ENCODE data around the gene GMDS.

DNA sequence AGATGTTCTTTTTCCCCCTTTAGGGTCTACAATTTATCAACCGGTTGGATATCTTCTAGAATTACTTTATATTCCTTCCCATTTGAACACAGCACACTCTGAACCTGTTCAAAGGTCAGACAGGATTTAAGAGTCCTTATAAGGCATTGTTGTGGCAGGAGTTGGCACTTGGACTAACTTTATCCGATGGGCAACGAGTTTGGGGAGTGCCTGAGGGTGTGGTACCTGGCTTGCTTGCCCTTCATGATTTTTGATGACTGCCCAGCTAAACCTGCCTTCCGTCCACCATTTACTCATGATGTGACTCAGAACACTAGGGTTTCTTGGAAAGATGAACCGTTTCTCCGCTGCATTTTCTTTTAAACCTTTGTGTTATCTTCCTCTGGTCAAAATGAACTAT lies 350.5 kb downstream of the GMDS start:
- TF ChIP-seq, protein P1, sequence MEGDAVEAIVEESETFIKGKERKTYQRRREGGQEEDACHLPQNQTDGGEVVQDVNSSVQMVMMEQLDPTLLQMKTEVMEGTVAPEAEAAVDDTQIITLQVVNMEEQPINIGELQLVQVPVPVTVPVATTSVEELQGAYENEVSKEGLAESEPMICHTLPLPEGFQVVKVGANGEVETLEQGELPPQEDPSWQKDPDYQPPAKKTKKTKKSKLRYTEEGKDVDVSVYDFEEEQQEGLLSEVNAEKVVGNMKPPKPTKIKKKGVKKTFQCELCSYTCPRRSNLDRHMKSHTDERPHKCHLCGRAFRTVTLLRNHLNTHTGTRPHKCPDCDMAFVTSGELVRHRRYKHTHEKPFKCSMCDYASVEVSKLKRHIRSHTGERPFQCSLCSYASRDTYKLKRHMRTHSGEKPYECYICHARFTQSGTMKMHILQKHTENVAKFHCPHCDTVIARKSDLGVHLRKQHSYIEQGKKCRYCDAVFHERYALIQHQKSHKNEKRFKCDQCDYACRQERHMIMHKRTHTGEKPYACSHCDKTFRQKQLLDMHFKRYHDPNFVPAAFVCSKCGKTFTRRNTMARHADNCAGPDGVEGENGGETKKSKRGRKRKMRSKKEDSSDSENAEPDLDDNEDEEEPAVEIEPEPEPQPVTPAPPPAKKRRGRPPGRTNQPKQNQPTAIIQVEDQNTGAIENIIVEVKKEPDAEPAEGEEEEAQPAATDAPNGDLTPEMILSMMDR (conservative IDR thresholded peaks at IDR 0.05; ENCODE audit: low read depth in 2 of 2): no peak
- no peak for TF ChIP-seq EZH2 (IDR thresholded peaks at IDR 0.05; ENCODE audit: low read depth, unreplicated experiment)
- TF ChIP-seq POLR2AphosphoS5 (IDR thresholded peaks at IDR 0.05; ENCODE audit: low read depth): no peak
- TF ChIP-seq, protein P2, sequence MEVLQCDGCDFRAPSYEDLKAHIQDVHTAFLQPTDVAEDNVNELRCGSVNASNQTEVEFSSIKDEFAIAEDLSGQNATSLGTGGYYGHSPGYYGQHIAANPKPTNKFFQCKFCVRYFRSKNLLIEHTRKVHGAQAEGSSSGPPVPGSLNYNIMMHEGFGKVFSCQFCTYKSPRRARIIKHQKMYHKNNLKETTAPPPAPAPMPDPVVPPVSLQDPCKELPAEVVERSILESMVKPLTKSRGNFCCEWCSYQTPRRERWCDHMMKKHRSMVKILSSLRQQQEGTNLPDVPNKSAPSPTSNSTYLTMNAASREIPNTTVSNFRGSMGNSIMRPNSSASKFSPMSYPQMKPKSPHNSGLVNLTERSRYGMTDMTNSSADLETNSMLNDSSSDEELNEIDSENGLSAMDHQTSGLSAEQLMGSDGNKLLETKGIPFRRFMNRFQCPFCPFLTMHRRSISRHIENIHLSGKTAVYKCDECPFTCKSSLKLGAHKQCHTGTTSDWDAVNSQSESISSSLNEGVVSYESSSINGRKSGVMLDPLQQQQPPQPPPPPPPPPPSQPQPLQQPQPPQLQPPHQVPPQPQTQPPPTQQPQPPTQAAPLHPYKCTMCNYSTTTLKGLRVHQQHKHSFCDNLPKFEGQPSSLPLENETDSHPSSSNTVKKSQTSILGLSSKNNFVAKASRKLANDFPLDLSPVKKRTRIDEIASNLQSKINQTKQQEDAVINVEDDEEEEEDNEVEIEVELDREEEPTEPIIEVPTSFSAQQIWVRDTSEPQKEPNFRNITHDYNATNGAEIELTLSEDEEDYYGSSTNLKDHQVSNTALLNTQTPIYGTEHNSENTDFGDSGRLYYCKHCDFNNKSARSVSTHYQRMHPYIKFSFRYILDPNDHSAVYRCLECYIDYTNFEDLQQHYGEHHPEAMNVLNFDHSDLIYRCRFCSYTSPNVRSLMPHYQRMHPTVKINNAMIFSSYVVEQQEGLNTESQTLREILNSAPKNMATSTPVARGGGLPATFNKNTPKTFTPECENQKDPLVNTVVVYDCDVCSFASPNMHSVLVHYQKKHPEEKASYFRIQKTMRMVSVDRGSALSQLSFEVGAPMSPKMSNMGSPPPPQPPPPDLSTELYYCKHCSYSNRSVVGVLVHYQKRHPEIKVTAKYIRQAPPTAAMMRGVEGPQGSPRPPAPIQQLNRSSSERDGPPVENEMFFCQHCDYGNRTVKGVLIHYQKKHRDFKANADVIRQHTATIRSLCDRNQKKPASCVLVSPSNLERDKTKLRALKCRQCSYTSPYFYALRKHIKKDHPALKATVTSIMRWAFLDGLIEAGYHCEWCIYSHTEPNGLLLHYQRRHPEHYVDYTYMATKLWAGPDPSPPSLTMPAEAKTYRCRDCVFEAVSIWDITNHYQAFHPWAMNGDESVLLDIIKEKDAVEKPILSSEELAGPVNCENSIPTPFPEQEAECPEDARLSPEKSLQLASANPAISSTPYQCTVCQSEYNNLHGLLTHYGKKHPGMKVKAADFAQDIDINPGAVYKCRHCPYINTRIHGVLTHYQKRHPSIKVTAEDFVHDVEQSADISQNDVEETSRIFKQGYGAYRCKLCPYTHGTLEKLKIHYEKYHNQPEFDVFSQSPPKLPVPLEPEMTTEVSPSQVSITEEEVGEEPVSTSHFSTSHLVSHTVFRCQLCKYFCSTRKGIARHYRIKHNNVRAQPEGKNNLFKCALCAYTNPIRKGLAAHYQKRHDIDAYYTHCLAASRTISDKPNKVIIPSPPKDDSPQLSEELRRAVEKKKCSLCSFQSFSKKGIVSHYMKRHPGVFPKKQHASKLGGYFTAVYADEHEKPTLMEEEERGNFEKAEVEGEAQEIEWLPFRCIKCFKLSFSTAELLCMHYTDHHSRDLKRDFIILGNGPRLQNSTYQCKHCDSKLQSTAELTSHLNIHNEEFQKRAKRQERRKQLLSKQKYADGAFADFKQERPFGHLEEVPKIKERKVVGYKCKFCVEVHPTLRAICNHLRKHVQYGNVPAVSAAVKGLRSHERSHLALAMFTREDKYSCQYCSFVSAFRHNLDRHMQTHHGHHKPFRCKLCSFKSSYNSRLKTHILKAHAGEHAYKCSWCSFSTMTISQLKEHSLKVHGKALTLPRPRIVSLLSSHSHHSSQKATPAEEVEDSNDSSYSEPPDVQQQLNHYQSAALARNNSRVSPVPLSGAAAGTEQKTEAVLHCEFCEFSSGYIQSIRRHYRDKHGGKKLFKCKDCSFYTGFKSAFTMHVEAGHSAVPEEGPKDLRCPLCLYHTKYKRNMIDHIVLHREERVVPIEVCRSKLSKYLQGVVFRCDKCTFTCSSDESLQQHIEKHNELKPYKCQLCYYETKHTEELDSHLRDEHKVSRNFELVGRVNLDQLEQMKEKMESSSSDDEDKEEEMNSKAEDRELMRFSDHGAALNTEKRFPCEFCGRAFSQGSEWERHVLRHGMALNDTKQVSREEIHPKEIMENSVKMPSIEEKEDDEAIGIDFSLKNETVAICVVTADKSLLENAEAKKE (CRISPR knock-in tag; IDR thresholded peaks at IDR 0.05): no peak
